DMS153 (cell line): Measurements from ENCODE around the gene COMMD1.
"Not testable (repeated sequence)": the region's sequence is repeated elsewhere in the genome, so short reads cannot be mapped to it uniquely, and the experiment has no call there.

Experiments used
- DNase-seq: peaks from one replicate; lab custom pipeline; 2025; lab: John Stamatoyannopoulos, UW

Gene COMMD1

GRCh38 chr2:62074233-62074632 is 168.8 kb downstream of the COMMD1 start:
- no peak for DNase-seq

- DNase-seq = no peak
These were observed 171.6 kb downstream of the COMMD1 start for GRCh38 chr2:62076980-62077638.

- no peak for DNase-seq
These were observed 179.3 kb downstream of the COMMD1 start for GRCh38 chr2:62084801-62085200.

- no peak for DNase-seq
These were observed 184.2 kb downstream of the COMMD1 start for GRCh38 chr2:62089658-62090057.

GRCh38 chr2:62091471-62091870 is 186.0 kb downstream of the COMMD1 start:
- no peak for DNase-seq

- no peak for DNase-seq
These were observed 193.6 kb downstream of the COMMD1 start for GRCh38 chr2:62099050-62099449.

GRCh38 chr2:62099523-62100175 is 194.2 kb downstream of the COMMD1 start:
- DNase-seq = no peak

- no peak for DNase-seq
These were observed 196.4 kb downstream of the COMMD1 start for GRCh38 chr2:62101886-62102285.

GRCh38 chr2:62102402-62102920 is 197.0 kb downstream of the COMMD1 start:
- DNase-seq = no peak

- no peak for DNase-seq
These were observed 204.1 kb downstream of the COMMD1 start for GRCh38 chr2:62109554-62109953.

- DNase-seq = no peak
These were observed 205.0 kb downstream of the COMMD1 start for GRCh38 chr2:62110415-62111025.

- no peak for DNase-seq
These were observed 206.7 kb downstream of the COMMD1 start for GRCh38 chr2:62112179-62112578.

GRCh38 chr2:62114564-62114963 is 209.1 kb downstream of the COMMD1 start:
- DNase-seq = no peak

- no peak for DNase-seq
These were observed 211.5 kb downstream of the COMMD1 start for GRCh38 chr2:62116983-62117382.

GRCh38 chr2:62118160-62118559 is 212.7 kb downstream of the COMMD1 start:
- DNase-seq = no peak

GRCh38 chr2:62119311-62119974 is 214.0 kb downstream of the COMMD1 start:
- DNase-seq = no peak

- not testable (repeated sequence) for DNase-seq
These were observed 220.8 kb downstream of the COMMD1 start for GRCh38 chr2:62126239-62126638.

- DNase-seq = no peak
These were observed 227.9 kb downstream of the COMMD1 start for GRCh38 chr2:62133320-62133823.

GRCh38 chr2:62136956-62137830 is 231.7 kb downstream of the COMMD1 start:
- no peak for DNase-seq

GRCh38 chr2:62140426-62141141 is 235.1 kb downstream of the COMMD1 start:
- DNase-seq = no peak
